MM.1S (cell line): ENCODE measurements around the gene PLEKHA5.

Source experiments
- CTCF ChIP-seq: fragments of 300-600 bp; sonication (generic); IDR thresholded peaks from 2 replicates; pipeline ENCODE4 v1.5.1; 2016; ENCODE audit warnings: antibody characterized with exemption, low read length, mixed read lengths
- EZH2 ChIP-seq: fragments of 300-600 bp; sonication (generic); optimal IDR thresholded peaks from 2 replicates; pipeline ENCODE3; 2017; ENCODE audit warnings: low read depth, mild to moderate bottlenecking, antibody characterized with exemption, low read length, mixed read lengths

- TF ChIP-seq CTCF (no peak), EZH2 (no peak)
Measured at GRCh38 chr12:19220205-19220604, 90.7 kb downstream of the PLEKHA5 start.
